H1 (cell line): ENCODE results near the gene PDE8A. TPM values are rescaled to one million over a fixed set of nuclear protein-coding genes. Genes with fewer than 3 reads are reported as not detected.

Experiments used
- KDM5A ChIP-seq: fragments of 200-600 bp; IDR thresholded peaks from 2 replicates; pipeline ENCODE4 v1.7.1; 2012; ENCODE audit warnings: mild to moderate bottlenecking, low read length, inconsistent platforms, mixed read lengths
- TAF1 ChIP-seq: IDR thresholded peaks from 2 replicates; pipeline ENCODE4 v1.6.1; 2011; ENCODE audit warnings: mild to moderate bottlenecking, low read depth, low read length
- polyA plus RNA-seq, 7 experiments: library from polyadenylated mRNA; depleted of rRNA in 3 of 7; stranded (reverse) in 5 of 7; unstranded in 2 of 7; fragments of >200 nt in 5 of 7; fragments of 200-250 nt in 2 of 7; gene quantifications; 1 replicate in 5 of 7; 2 replicates in 1 of 7; 4 replicates in 1 of 7; pipeline versions ENCODE4 v1.2.1 to v1.2.3, GENCODE V29; 2011 to 2013; ENCODE audit warnings: missing spikeins in 2 of 7, mixed read lengths in 2 of 7
- total RNA-seq: library from RNA; stranded (reverse); fragmentation: NEBNext Ultra II Directional; extraction: Animal tissue kit (Norgen Biotek cat#: 25700); gene quantifications from 2 replicates; pipeline ENCODE4 v1.2.1, GENCODE V29; 2021

PDE8A gene
- total and polyA plus RNA-seq, 2 of the 8 experiments (the other 6 are each of a cell fraction or from before 2014, with no cell fraction given) = 6.9 to 7.8 TPM

DNA sequence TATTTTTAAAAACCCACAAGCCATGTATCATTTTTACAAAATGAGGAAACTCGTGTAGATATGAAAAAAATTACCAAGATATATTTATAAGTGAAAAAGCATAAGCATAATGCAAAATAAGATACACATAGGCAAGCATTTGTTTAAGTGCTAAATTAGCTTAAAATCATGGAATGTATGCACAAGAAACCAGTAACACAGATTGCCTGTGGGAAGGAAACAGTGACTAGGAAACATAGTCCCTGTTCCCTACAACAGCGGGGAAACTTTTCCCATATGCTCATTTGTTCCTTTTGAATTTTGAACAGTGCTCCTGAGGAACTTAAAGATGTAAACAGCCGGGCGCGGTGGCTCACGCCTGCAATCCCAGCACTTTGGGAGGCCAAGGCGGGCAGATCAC lies 169.5 kb downstream of the PDE8A start (continued):
- TF ChIP-seq TAF1 (no peak), KDM5A (no peak)
